Fibroblast of skin of scalp (primary cell): ENCODE measurements around the gene ADGRG2. TPM values are rescaled to one million over a fixed set of nuclear protein-coding genes. Genes with fewer than 3 reads are reported as not detected.

ENCODE experiments used
- DNase-seq: peaks from one replicate; pipeline ENCODE4 v3.0.0-alpha.2; 2013
- polyA plus RNA-seq, 2 experiments: library from polyadenylated mRNA; unstranded; fragments of 120-200 nt; gene quantifications; one replicate each; pipeline ENCODE4 v1.2.1, GENCODE V29; 2013; ENCODE audit not compliant: insufficient read length in 2 of 2

Gene ADGRG2, protein sequence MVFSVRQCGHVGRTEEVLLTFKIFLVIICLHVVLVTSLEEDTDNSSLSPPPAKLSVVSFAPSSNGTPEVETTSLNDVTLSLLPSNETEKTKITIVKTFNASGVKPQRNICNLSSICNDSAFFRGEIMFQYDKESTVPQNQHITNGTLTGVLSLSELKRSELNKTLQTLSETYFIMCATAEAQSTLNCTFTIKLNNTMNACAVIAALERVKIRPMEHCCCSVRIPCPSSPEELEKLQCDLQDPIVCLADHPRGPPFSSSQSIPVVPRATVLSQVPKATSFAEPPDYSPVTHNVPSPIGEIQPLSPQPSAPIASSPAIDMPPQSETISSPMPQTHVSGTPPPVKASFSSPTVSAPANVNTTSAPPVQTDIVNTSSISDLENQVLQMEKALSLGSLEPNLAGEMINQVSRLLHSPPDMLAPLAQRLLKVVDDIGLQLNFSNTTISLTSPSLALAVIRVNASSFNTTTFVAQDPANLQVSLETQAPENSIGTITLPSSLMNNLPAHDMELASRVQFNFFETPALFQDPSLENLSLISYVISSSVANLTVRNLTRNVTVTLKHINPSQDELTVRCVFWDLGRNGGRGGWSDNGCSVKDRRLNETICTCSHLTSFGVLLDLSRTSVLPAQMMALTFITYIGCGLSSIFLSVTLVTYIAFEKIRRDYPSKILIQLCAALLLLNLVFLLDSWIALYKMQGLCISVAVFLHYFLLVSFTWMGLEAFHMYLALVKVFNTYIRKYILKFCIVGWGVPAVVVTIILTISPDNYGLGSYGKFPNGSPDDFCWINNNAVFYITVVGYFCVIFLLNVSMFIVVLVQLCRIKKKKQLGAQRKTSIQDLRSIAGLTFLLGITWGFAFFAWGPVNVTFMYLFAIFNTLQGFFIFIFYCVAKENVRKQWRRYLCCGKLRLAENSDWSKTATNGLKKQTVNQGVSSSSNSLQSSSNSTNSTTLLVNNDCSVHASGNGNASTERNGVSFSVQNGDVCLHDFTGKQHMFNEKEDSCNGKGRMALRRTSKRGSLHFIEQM
- polyA plus RNA-seq (2013, experiment 1 of 2; ENCODE audit: insufficient read length) = 0.14 TPM
- 0.20 TPM for polyA plus RNA-seq (2013, experiment 2 of 2; ENCODE audit: insufficient read length)

DNA sequence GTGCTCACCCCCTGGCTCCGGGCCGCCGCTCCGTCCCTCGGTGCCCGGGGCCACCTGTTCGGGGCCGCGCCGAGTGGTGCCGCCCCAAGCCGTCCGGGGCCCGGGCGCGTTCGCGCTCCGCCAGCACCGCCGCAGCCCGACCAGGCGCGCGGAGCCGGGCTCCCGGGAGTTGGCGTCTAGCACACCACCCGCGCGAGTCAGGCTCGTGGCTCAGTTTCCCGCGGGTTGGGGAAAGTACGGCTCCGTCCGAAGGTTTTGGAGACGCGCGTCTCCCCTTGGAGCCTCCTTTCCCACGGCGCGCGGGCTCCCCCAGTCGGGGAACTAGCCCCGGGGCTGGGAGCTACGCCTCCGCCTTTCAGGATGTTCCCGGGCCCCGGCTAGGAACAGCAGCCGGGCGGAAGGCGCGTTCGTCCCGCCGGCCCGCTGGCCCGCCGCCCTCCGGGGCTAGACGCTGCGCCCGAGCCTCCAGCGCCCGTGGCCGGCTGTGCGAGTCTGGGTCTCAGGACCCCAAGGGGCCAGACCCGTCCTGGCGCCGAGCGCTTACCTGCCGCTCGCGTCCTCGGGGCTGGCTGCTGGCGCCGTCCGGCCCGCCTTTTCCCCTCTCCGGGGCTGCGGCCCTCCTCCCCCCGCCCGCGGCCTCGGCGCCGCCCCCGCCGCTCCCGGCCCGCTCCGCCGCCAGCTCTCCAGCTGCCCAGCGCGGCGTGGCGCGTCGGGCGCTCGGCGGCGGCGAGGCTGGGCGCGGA, at the start of gene ADGRG2:
Gene ADGRG2, minus strand, starts transcription at position 571 of the 743 bp plus-strand sequence. CDS start 53,634 bp downstream, outside the sequence.
- peak; percentile 29 for DNase-seq

DNA sequence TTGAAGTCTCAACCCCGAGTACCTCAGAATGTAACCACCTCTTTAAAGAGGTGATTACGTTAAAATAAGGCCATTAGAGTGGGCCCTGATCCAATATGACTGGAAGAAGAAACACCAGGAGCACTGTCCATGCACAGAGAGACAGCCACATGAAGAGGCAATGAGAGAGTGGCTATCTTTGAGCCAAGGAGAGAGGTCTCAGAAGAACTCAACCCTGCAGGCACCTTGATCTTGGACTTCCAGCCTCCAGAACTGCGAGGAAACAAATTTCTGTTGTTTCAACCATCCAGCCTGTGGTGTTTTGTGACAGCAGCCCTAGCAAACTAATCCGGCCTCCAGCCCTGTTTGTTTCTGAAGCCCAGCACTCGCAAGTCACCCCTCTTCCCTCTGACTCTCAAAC, 46.3 kb upstream of the ADGRG2 start:
- no peak for DNase-seq

DNA sequence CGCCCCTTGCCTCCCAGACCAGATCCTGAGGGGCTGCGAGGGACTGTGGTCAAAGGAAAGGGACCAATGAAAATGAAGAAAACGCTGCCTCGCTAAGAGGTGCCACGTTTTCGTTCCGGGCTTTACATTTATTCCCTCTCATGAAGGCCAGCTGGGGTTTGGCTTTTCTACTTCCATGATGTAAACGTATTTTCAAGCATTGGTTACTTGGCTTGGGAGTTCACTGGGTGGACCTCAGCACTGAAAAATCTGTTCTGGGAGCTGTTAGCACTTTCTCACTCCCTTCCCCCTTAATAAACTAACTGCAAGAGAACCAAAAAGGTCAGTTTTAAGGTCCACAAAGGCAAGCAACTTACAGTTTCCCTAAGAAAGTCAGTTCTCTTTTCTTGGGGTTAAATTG, 40.6 kb upstream of the ADGRG2 start:
- DNase-seq = no peak

GRCh38 chrX:19156186-19156585, 33.9 kb upstream of the ADGRG2 start:
- DNase-seq = peak; percentile 25

GRCh38 chrX:19152762-19153161, 30.5 kb upstream of the ADGRG2 start:
- DNase-seq = peak; percentile 11

DNA sequence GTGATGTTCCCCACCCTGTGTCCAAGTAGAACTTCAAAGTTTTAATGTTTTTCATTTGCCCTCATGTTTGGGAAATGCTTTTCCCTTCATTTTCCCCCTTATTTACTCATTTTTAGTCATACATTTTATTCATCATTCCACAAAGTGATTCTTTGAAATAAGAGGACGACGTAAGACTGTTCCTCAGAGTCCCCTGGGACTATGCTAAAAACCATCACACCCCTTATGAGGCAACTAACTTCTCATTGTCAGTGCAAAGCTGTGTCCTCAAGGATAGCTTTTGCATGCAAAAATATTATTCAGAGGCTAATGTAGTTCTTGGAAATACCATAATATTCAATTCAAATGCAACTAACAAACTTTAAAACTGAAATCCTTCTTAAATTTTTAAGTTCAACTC, 14.8 kb upstream of the ADGRG2 start:
- peak; percentile 9 for DNase-seq

DNA sequence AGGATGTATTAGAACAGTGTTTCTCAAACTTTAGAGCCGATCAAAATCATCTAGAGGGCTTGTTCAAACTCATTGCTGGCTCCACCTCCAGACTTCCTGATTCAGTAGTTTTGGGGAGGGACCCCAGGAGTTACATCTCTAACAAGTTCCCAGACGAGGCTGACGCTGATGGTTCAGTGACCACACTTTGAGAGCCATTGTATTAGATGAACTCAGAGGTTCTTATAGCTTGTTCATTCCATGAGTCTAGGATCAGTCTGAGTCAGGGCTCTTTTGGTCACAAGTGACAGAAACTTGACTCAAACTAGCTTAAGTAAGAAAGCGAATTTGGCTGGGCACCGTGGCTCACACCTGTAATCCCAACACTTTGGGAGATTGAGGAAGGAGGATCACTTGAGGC, 11.5 kb upstream of the ADGRG2 start:
- no peak for DNase-seq

DNA sequence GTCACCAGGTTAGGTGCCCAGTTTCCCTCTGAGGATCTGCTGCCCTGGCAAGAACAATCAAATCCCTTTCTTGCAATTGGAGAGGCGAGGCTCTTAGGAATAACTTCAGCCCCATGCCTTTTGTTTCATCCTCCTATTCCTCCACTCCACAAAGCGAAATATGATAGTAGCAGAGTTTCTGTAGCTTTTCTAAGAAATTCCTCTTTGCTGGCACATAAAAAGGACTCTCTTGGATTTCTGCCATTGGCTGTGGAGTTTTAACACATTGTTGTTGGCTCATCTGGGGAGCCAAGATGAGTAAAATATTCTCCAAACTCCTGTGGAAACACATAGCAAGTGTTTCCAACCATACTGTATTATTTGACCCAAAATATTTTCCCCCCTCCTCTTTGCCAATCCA, 11.0 kb upstream of the ADGRG2 start:
- DNase-seq = no peak

DNA sequence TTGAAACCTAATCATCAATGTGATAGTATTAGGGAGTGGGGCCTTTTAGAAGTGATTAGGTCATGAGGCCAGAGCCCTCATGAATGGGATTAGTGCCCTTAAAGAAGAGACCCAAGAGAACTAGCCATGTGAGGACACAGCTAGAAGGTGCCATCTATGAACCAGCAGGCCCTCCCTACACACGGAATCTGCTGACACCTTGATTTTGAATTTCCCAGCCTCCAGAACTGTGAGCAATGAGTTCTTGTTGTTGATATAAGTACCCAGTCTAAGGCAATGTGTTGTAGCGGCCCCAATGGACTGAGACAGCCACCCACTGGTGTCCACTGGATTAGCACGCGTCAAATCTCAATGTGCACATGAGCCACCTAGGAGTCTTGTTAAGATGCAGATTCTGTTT, 8.4 kb upstream of the ADGRG2 start:
- no peak for DNase-seq

DNA sequence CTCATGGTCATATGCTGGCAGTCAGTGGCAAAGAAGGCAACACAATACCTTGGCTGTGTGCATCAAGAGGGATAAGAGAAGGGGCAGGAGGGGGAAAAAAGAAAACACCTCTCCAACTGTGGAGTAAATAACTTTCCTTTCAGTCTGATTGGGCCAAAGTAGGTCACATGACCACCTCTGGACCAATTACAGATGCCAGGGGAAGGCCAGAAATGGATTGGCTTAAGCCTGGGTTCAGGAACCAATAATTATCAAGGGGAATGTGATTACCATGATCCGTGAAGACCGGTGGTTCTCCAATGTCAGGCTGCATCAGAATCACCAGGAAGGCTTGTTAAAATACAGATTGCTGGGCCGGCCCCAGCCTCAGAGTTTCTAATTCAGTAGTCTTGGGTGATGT, 7.4 kb upstream of the ADGRG2 start:
- DNase-seq = no peak

GRCh38 chrX:19127649-19128168, 5.4 kb upstream of the ADGRG2 start:
- peak; percentile 31 for DNase-seq

GRCh38 chrX:19122641-19123009, 357 bp upstream of the ADGRG2 start:
- DNase-seq = no peak

DNA sequence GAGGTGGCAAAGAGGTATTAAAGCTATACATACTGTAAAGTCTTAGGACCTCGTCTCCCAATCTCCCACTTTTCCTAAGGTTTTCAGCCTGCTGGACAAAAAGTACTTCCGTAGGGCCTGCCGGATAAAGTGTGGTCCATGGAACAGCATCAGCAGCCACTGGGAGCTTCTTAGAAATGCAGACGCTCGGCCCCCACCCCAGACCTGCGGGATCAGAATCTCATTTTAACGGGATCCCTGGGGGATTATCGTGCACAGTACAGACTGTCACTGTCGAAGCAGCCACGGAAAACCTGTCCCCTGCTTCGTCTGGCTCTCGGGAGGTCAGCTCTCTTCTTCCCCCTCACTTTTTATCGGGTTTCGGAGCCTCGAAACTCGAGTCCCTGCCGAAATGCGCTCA, 802 bp downstream of the ADGRG2 start:
- no peak for DNase-seq

DNA sequence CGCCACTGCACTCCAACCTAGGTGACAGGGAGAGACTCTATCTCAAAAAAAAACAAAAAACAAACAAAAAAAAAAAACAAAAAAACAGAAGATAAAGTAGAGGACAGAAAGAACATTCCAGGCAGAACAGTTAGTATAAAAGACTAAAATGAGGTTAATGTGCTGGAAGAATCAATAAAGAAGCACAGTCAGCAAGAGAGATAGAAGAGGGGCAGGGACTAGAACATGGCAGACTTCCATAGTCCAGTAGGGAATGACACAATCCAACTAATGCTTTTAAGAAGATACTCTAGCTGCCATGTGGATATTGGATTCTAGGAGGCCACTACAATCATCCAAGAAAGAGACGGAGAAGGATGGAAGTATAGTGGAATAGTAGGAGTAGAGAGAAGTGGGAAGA, 11.6 kb downstream of the ADGRG2 start:
- no peak for DNase-seq

DNA sequence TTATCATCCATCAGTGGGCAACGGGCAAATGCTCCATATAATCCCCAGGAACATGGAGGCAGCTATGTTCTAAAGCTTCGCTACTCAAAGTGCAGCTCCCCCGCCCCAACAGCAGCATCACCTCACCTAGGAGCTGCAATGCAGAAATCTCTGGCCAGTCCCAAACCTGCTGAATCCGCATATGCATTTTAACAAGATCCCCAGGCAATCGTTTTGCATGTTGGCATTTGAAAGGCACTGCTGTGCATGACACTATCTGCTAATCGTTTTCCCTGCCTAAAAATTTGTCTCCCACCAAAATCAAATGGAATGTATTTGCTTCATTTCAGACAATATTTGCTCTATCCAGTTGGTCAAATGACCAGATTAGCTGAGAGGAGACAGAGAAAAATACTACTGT, 15.2 kb downstream of the ADGRG2 start:
- DNase-seq = no peak

DNA sequence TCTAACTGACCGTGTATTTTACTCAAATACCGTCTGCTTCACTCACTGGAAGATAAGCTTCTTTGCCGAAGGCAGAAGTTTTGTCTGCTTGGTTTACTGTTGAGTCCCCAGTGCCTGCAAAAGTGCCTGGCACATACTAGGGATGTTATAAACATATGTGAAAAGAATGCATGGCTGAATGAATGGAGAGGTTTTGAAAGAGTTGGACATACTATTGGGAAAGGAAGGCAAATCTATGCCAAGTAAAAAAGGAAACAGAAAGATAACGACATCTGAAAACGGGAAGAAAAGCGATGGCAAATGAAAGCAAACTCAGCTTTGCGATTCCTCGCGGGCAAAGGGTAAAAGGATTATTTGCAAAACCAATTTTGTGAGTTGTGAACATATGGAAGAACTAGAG, 21.7 kb downstream of the ADGRG2 start:
- no peak for DNase-seq

DNA sequence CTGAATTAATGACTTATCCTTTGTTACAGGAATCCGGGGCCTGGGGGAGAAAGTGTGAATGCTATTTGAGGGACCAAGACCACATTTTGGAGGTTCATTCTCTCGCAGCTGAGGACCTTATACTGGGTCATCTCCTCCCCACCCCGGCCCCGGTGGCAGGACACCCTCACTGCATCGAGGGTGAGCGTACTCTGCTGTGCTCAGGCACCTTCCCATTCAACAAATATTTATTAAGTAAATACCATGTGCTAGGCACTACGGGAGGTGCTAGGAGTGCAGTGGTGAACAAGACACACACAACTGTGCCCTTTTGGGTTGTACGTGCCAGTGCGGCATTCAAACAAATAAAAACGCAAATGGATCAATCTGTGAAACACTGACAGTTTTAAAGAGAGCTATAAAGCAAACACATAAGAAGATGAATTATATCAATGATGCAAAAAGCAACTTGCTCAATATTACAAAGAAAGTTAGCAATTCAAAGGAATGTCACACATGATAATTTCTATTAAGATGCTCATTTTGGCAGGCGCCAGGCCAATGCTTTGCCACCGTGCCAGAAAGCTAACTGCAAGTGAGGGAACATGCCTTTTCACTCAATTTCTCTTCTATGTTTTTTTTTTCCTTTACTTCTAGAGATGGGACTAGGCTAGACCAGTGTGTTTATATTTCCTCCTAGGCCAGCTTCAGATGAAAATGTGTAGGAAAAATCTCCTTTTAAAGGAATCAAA, 24.6 kb downstream of the ADGRG2 start:
- DNase-seq = no peak

- DNase-seq = no peak
Measured at GRCh38 chrX:19096586-19096985, 25.7 kb downstream of the ADGRG2 start.

DNA sequence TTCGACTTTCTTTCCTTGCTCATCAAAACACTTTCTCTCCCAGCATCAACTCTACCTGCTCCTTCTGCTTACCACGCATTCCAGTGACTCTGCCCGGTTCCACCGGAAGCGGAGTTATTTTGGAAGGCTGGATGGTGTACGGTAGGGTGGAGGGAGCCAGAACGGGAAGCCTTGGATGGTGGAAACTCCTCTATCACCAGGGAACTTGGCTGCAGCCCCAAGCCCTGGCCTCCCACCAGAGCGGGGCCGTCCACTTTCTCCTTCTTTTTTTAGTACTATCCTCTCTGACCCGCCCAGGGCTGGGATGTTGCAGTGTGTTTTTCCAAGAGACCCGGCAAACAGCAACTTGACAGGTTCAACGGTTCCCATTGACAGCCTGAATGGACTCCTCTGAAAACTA, 27.6 kb downstream of the ADGRG2 start:
- no peak for DNase-seq

GRCh38 chrX:19091596-19091995, 30.7 kb downstream of the ADGRG2 start:
- no peak for DNase-seq

DNA sequence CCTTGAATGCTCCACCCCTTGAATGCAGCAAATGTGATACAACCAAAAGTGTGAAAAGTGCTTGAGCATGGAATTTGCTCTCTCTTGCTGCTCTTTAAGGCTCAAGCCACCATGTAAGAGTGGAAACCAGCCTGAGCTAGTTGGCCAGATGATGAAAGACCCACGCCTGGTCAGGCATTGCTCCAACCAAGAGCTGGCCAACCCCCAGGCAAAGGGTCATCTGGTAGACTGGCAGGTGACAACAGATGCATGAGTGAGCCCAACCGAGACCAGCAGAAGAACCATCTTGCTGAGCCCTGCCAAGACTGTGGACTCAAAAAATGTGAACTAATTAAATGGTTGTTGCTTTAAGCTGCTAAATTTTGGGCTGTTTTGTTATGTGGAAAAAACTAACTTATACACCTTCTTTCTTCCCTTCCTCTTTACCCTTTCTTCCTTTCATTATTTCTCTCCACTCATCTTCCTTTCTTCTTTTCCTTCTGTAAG, 32.7 kb downstream of the ADGRG2 start:
- no peak for DNase-seq
